Activated naive CD8-positive, alpha-beta T cell (primary cell): ENCODE results near the gene PLCB2.

ENCODE experiments used
- H3K27ac Mint-ChIP-seq: one replicate; pipeline ENCODE4 v1.8.0; 2021; ENCODE audit warnings: mixed read lengths
- H3K27me3 Mint-ChIP-seq: one replicate; pipeline ENCODE4 v1.8.0; 2021; ENCODE audit warnings: mixed read lengths
- H3K36me3 Mint-ChIP-seq: one replicate; pipeline ENCODE4 v1.8.0; 2021; ENCODE audit warnings: mixed read lengths
- H3K4me1 Mint-ChIP-seq: one replicate; pipeline ENCODE4 v1.8.0; 2021; ENCODE audit warnings: low read depth, mixed read lengths
- H3K4me3 Mint-ChIP-seq: one replicate; pipeline ENCODE4 v1.8.0; 2021; ENCODE audit warnings: mild to moderate bottlenecking, mixed read lengths
- H3K9me3 Mint-ChIP-seq: one replicate; pipeline ENCODE4 v1.8.0; 2021; ENCODE audit warnings: low read depth, mixed read lengths

Gene PLCB2

GRCh38 chr15:40322531-40323238, 14.9 kb upstream of the PLCB2 start:
- H3K36me3 Mint-ChIP-seq, result peaks cover 3% of the 10 kb centered on the region
- peak overlapping the region; percentile 73 for H3K4me3 Mint-ChIP-seq
- H3K9me3 Mint-ChIP-seq, result no peaks in the 10 kb centered on the region
- H3K27me3 Mint-ChIP-seq, result no peaks in the 10 kb centered on the region
- no peak overlapping the region for H3K27ac Mint-ChIP-seq
- H3K4me1 Mint-ChIP-seq, result peaks cover 25% of the 10 kb centered on the region

- Mint-ChIP-seq H3K4me1 (peaks cover 24% of the 10 kb centered on the region), H3K27ac (no peak overlapping the region), H3K4me3 (peak overlapping the region; percentile 17), H3K27me3 (no peaks in the 10 kb centered on the region), H3K36me3 (peaks cover 2% of the 10 kb centered on the region), H3K9me3 (no peaks in the 10 kb centered on the region)
These were observed 13.2 kb upstream of the PLCB2 start for GRCh38 chr15:40320931-40321371.

GRCh38 chr15:40320409-40320808, 12.7 kb upstream of the PLCB2 start:
- H3K27me3 Mint-ChIP-seq, result no peaks in the 10 kb centered on the region
- H3K27ac Mint-ChIP-seq, result no peak overlapping the region
- peaks cover 22% of the 10 kb centered on the region for H3K4me1 Mint-ChIP-seq
- H3K9me3 Mint-ChIP-seq, result no peaks in the 10 kb centered on the region
- no peak overlapping the region for H3K4me3 Mint-ChIP-seq
- H3K36me3 Mint-ChIP-seq, result no peaks in the 10 kb centered on the region

GRCh38 chr15:40317580-40317979, 9.8 kb upstream of the PLCB2 start:
- no peaks in the 10 kb centered on the region for H3K27me3 Mint-ChIP-seq
- H3K4me1 Mint-ChIP-seq, result peaks cover 27% of the 10 kb centered on the region
- no peak overlapping the region for H3K4me3 Mint-ChIP-seq
- H3K36me3 Mint-ChIP-seq, result no peaks in the 10 kb centered on the region
- no peaks in the 10 kb centered on the region for H3K9me3 Mint-ChIP-seq
- no peak overlapping the region for H3K27ac Mint-ChIP-seq

- Mint-ChIP-seq H3K36me3 (no peaks in the 10 kb centered on the region), H3K27ac (no peak overlapping the region), H3K9me3 (no peaks in the 10 kb centered on the region), H3K4me1 (peaks cover 24% of the 10 kb centered on the region), H3K4me3 (no peak overlapping the region), H3K27me3 (no peaks in the 10 kb centered on the region)
These were observed 9.2 kb upstream of the PLCB2 start for GRCh38 chr15:40316931-40317330.

GRCh38 chr15:40314723-40315276, 7.1 kb upstream of the PLCB2 start:
- Mint-ChIP-seq H3K27me3 (no peaks in the 10 kb centered on the region), H3K4me1 (peaks cover 24% of the 10 kb centered on the region), H3K36me3 (no peaks in the 10 kb centered on the region), H3K4me3 (no peak overlapping the region), H3K9me3 (no peaks in the 10 kb centered on the region), H3K27ac (no peak overlapping the region)

GRCh38 chr15:40313531-40314398, 6.0 kb upstream of the PLCB2 start:
- Mint-ChIP-seq H3K27me3 (no peaks in the 10 kb centered on the region), H3K9me3 (no peaks in the 10 kb centered on the region), H3K27ac (no peak overlapping the region), H3K4me3 (no peak overlapping the region), H3K36me3 (no peaks in the 10 kb centered on the region), H3K4me1 (peaks cover 34% of the 10 kb centered on the region)

- no peaks in the 10 kb centered on the region for H3K9me3 Mint-ChIP-seq
- no peak overlapping the region for H3K4me3 Mint-ChIP-seq
- H3K27me3 Mint-ChIP-seq, result no peaks in the 10 kb centered on the region
- H3K36me3 Mint-ChIP-seq, result no peaks in the 10 kb centered on the region
- H3K4me1 Mint-ChIP-seq, result peaks cover 36% of the 10 kb centered on the region
- no peak overlapping the region for H3K27ac Mint-ChIP-seq
These were observed 4.8 kb upstream of the PLCB2 start for GRCh38 chr15:40312370-40313158.

GRCh38 chr15:40310993-40311392, 3.3 kb upstream of the PLCB2 start:
- Mint-ChIP-seq H3K27me3 (no peaks in the 10 kb centered on the region), H3K36me3 (no peaks in the 10 kb centered on the region), H3K27ac (no peak overlapping the region), H3K4me3 (peak overlapping the region; percentile 58), H3K9me3 (no peaks in the 10 kb centered on the region), H3K4me1 (peaks cover 46% of the 10 kb centered on the region)

GRCh38 chr15:40310001-40310959, 2.5 kb upstream of the PLCB2 start:
- H3K36me3 Mint-ChIP-seq, result no peaks in the 10 kb centered on the region
- H3K27ac Mint-ChIP-seq, result peak overlapping the region; percentile 83
- peaks cover 48% of the 10 kb centered on the region for H3K4me1 Mint-ChIP-seq
- H3K9me3 Mint-ChIP-seq, result no peaks in the 10 kb centered on the region
- peak overlapping the region; percentile 95 for H3K4me3 Mint-ChIP-seq
- no peaks in the 10 kb centered on the region for H3K27me3 Mint-ChIP-seq

GRCh38 chr15:40309344-40309862, 1.7 kb upstream of the PLCB2 start:
- H3K4me3 Mint-ChIP-seq, result peak overlapping the region; percentile 95
- H3K36me3 Mint-ChIP-seq, result no peaks in the 10 kb centered on the region
- H3K4me1 Mint-ChIP-seq, result peaks cover 53% of the 10 kb centered on the region
- H3K27me3 Mint-ChIP-seq, result no peaks in the 10 kb centered on the region
- peak overlapping the region; percentile 95 for H3K27ac Mint-ChIP-seq
- no peaks in the 10 kb centered on the region for H3K9me3 Mint-ChIP-seq

- no peaks in the 10 kb centered on the region for H3K9me3 Mint-ChIP-seq
These were observed 827 bp downstream of the PLCB2 start for GRCh38 chr15:40306908-40307307.

GRCh38 chr15:40306371-40306770, 1.4 kb downstream of the PLCB2 start:
- peak overlapping the region; percentile 69 for H3K27ac Mint-ChIP-seq
- H3K4me1 Mint-ChIP-seq, result peaks cover 43% of the 10 kb centered on the region
- H3K36me3 Mint-ChIP-seq, result peaks cover 2% of the 10 kb centered on the region
- peak overlapping the region; percentile 95 for H3K4me3 Mint-ChIP-seq
- no peaks in the 10 kb centered on the region for H3K27me3 Mint-ChIP-seq
- H3K9me3 Mint-ChIP-seq, result no peaks in the 10 kb centered on the region

More at GRCh38 chr15:40306908-40307307, 827 bp downstream of the PLCB2 start:
- peak overlapping the region; percentile 69 for H3K27ac Mint-ChIP-seq
- peaks cover 43% of the 10 kb centered on the region for H3K4me1 Mint-ChIP-seq
- no peaks in the 10 kb centered on the region for H3K36me3 Mint-ChIP-seq
- H3K4me3 Mint-ChIP-seq, result peak overlapping the region; percentile 95
- no peaks in the 10 kb centered on the region for H3K27me3 Mint-ChIP-seq
